Gastroesophageal sphincter (tissue), 4 donors: Measurements from ENCODE around the gene PRDM12. TPM values are rescaled to one million over a fixed set of nuclear protein-coding genes. Genes with fewer than 3 reads are reported as not detected.

ENCODE experiments used
- ATAC-seq: fragments of 150-250 bp; one replicate; pipeline ENCODE4 v1.9.1; 2016; ENCODE audit warnings: mild to moderate bottlenecking, moderate library complexity
- H3K27ac ChIP-seq, 4 donors: fragments of 200-600 bp; sonication (generic) in 3 of 4; 1 replicate in 3 of 4; 2 replicates in 1 of 4; pipeline ENCODE4 v1.5.1; 2016 to 2019
- H3K27me3 ChIP-seq: fragments of 200-600 bp; sonication (generic); one replicate; pipeline ENCODE4 v1.5.1; 2019
- H3K36me3 ChIP-seq, 2 donors: fragments of 200-600 bp; sonication (generic); one replicate each; pipeline ENCODE4 v1.5.1; 2019; ENCODE audit warnings: control low read depth in 1 of 2
- H3K4me1 ChIP-seq, 3 donors: fragments of 200-600 bp; sonication (generic); 1 replicate in 2 of 3; 2 replicates in 1 of 3; pipeline ENCODE4 v1.5.1; 2016 to 2019; ENCODE audit warnings: control low read depth in 2 of 3
- H3K4me3 ChIP-seq, 2 donors: fragments of 200-600 bp; sonication (generic); one replicate each; pipeline ENCODE4 v1.5.1; 2019; ENCODE audit warnings: mild to moderate bottlenecking in 1 of 2, moderate library complexity in 1 of 2
- H3K9me3 ChIP-seq, 3 donors: fragments of 200-600 bp; sonication (generic); one replicate each; pipeline ENCODE4 v1.5.1; 2017 to 2019; ENCODE audit warnings: control low read depth in 2 of 3
- EP300 ChIP-seq: sonication (generic); formaldehyde crosslinking; IDR thresholded peaks from one replicate; pipeline ENCODE4 v1.6.1; 2017; ENCODE audit warnings: antibody characterized with exemption, mild to moderate bottlenecking
- POLR2A ChIP-seq, 2 donors: fragments of 450-650 bp; IDR thresholded peaks; one replicate each; pipeline ENCODE4 v1.6.1; 2017; ENCODE audit warnings: antibody characterized with exemption in 2 of 2, mild to moderate bottlenecking in 2 of 2, moderate library complexity in 1 of 2
- POLR2AphosphoS5 ChIP-seq: sonication (generic); formaldehyde crosslinking; IDR thresholded peaks from one replicate; pipeline ENCODE4 v1.6.1; 2017; ENCODE audit warnings: antibody characterized with exemption
- WGBS, 2 donors: methylation state at CpG; one replicate each; pipeline ENCODE4 v1.1.5; 2018; ENCODE audit warnings: low coverage in 1 of 2; 5-methylcytosine and 5-hydroxymethylcytosine counted together
- small RNA-seq, 4 donors: library from RNA; depleted of rRNA; stranded (forward); fragments of <200 nt; gene quantifications; one replicate each; pipeline ENCODE3, GENCODE V24; 2016
- total RNA-seq, 4 donors: library from RNA; depleted of rRNA; stranded (reverse); fragments of >200 nt; gene quantifications; one replicate each; pipeline ENCODE4 v1.1.0, GENCODE V29; 2016
- TF ChIP-seq, protein P1 (sequence below), 4 experiments: fragments of 200-600 bp in 2 of 4; fragments of 450-650 bp in 2 of 4; sonication (generic) in 1 of 4; IDR thresholded peaks; one replicate each; pipeline ENCODE4 v1.5.1; 2017 to 2019; ENCODE audit warnings: antibody characterized with exemption in 4 of 4, mild to moderate bottlenecking in 2 of 4, moderate library complexity in 2 of 4

Gene PRDM12
- total RNA-seq, 4 donors from 2014 or later, result not detected

DNA sequence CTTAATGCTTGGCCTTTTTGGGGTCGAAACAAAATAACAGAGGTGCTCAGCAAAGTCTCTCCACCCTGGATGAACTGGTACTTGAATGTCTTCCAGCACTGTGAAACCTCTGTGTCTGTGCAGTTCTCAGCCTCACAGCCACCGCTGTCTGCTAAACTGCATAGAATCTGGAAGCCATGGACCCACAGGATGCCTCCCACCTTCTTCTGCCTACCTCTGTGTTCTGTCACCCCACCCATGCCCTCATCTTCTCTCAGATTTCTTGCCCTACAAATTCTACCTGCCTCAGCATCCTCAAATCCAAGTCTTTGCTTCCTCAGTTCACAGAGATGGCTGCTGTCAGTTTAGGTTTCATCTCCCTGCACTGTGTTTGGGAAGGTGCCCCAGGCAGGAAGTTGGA is 64.8 kb downstream of the PRDM12 start:
- TF ChIP-seq EP300, result no peak
- TF ChIP-seq, protein P1, sequence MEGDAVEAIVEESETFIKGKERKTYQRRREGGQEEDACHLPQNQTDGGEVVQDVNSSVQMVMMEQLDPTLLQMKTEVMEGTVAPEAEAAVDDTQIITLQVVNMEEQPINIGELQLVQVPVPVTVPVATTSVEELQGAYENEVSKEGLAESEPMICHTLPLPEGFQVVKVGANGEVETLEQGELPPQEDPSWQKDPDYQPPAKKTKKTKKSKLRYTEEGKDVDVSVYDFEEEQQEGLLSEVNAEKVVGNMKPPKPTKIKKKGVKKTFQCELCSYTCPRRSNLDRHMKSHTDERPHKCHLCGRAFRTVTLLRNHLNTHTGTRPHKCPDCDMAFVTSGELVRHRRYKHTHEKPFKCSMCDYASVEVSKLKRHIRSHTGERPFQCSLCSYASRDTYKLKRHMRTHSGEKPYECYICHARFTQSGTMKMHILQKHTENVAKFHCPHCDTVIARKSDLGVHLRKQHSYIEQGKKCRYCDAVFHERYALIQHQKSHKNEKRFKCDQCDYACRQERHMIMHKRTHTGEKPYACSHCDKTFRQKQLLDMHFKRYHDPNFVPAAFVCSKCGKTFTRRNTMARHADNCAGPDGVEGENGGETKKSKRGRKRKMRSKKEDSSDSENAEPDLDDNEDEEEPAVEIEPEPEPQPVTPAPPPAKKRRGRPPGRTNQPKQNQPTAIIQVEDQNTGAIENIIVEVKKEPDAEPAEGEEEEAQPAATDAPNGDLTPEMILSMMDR (IDR thresholded peaks at IDR 0.05), result no peak
- no peak for TF ChIP-seq POLR2A (IDR thresholded peaks at IDR 0.05)
- TF ChIP-seq POLR2AphosphoS5, result no peak
- 86 to 100% methylated on average over 1 to 2 of the region's 2 CpGs for WGBS, 2 donors
- Histone ChIP-seq H3K4me3 (no peak overlapping the region), H3K4me1 (peaks cover 0 to 19% (median 0%) of the 10 kb centered on the region in 3 donors), H3K36me3 (no peaks in the 10 kb centered on the region), H3K27ac (no peak overlapping the region), H3K9me3 (no peaks in the 10 kb centered on the region), H3K27me3 (no peaks in the 10 kb centered on the region)
- no peak for ATAC-seq

DNA sequence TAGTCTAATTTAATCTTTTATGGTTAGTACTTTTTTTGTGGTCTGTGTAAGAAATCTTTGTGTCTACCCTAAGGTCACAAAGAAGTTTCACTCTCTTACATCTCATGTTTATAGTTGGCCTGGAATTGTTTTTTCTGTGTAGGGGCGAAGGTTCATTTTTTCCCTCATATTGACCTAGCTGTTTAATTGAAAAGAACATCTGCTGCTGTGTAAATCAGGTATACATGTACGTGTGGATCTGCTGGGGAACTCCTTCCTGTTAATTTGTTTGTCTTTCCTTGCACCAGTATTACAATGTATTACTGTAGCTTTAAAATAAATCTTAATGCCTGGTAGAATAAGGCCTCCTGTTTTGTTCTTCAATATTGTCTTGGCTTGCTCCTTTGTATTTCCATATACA is 67.0 kb downstream of the PRDM12 start:
- no peak overlapping the region for H3K4me3 ChIP-seq
- WGBS, 2 donors, result 63% methylated on average over 2 of the region's 2 CpGs; no CpG with 5 or more reads in 1 of the 2 donors
- TF ChIP-seq EP300 (no peak), POLR2AphosphoS5 (no peak), POLR2A (IDR thresholded peaks at IDR 0.05) (no peak)
- TF ChIP-seq, protein P1 (IDR thresholded peaks at IDR 0.05), result no peak
- H3K9me3 ChIP-seq, result no peaks in the 10 kb centered on the region
- no peaks in the 10 kb centered on the region for H3K36me3 ChIP-seq
- ATAC-seq, result no peak
- H3K27me3 ChIP-seq, result no peaks in the 10 kb centered on the region
- peaks cover 0 to 19% (median 0%) of the 10 kb centered on the region in 3 donors for H3K4me1 ChIP-seq
- H3K27ac ChIP-seq, result no peak overlapping the region

DNA sequence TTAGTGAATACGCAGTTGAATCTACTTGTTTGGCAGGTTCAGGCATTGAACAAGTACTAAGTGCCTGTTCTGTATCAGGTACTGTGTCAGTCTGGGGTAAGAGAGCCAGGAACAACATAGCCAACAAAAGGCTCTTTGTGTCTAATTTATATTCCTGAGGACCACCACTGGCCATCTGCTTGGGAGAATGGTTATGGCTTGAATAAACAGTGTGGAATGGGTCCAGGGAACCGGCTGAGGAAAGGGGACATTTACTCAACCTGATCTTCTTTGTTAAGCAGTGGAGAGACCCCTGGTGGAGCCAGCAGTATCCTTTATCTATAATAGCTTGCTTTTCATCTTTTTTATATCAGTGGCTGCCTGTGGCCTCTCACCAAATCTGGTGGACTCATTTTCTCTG is 67.7 kb downstream of the PRDM12 start:
- H3K27me3 ChIP-seq, result no peaks in the 10 kb centered on the region
- no peak overlapping the region for H3K4me3 ChIP-seq
- WGBS, 2 donors, result 49 to 75% methylated on average over 2 of the region's 2 CpGs
- ATAC-seq, result no peak
- peaks cover 0 to 19% (median 0%) of the 10 kb centered on the region in 3 donors for H3K4me1 ChIP-seq
- H3K36me3 ChIP-seq, result no peaks in the 10 kb centered on the region
- H3K27ac ChIP-seq, result no peak overlapping the region
- no peaks in the 10 kb centered on the region for H3K9me3 ChIP-seq
- no peak for TF ChIP-seq POLR2AphosphoS5
- TF ChIP-seq EP300, result no peak
- TF ChIP-seq POLR2A (IDR thresholded peaks at IDR 0.05), result no peak
- TF ChIP-seq, protein P1 (IDR thresholded peaks at IDR 0.05), result peak in 1 of 4 experiments; percentile 20

Small RNA genes within 50 kb of the gene (small RNA-seq; reads per million reads assigned to genes)
- gene AL359092.1 (0 reads per million in 4 donors), gene MIR6856 (0 reads per million in 4 donors)

Other genes starting within 250 kb of the PRDM12 start
- gene ASS1, start 219.6 kb upstream of the PRDM12 start, total RNA-seq, result 100 to 1,000 TPM in 1 of 4 donors, 10 to 100 TPM in 3; 46.7 to 131 (median 94.4) TPM
- 10 to 100 TPM; 47.6 to 62.0 (median 52.4) TPM for gene FUBP3, start 85.0 kb upstream of the PRDM12 start, total RNA-seq
- gene EXOSC2, start 29.2 kb downstream of the PRDM12 start, total RNA-seq, result 10 to 100 TPM; 15.9 to 32.3 (median 26.8) TPM
- gene ABL1, start 170.7 kb downstream of the PRDM12 start, total RNA-seq, result 100 to 1,000 TPM in 3 of 4 donors, 10 to 100 TPM in 1; 81.4 to 147 (median 125) TPM
- gene QRFP, start 232.2 kb downstream of the PRDM12 start, total RNA-seq, result not detected